HFFc6 (cell line): ENCODE measurements around the gene PRTFDC1. TPM values are rescaled to one million over a fixed set of nuclear protein-coding genes. Genes with fewer than 3 reads are reported as not detected.
A peak's percentile ranks its signal among the peaks of the same experiment; 100 is the strongest.

Experiments
- DNase-seq: peaks from one replicate; pipeline ENCODE4 v3.0.0-alpha.2; 2018
- H3K27ac Mint-ChIP-seq: 2 replicates; pipeline ENCODE4 v1.8.0; 2020; ENCODE audit warnings: mild to moderate bottlenecking, mixed read lengths
- H3K27me3 Mint-ChIP-seq: 2 replicates; pipeline ENCODE4 v1.8.0; 2021; ENCODE audit warnings: mild to moderate bottlenecking, moderate library complexity, mixed read lengths; ENCODE audit not compliant: insufficient read depth
- H3K36me3 Mint-ChIP-seq: 2 replicates; pipeline ENCODE4 v1.8.0; 2021; ENCODE audit warnings: low read depth, mixed read lengths
- H3K4me1 Mint-ChIP-seq: 2 replicates; pipeline ENCODE4 v1.8.0; 2020; ENCODE audit warnings: low read depth, mixed read lengths
- H3K4me3 Mint-ChIP-seq: 2 replicates; pipeline ENCODE4 v1.8.0; 2020; ENCODE audit warnings: mild to moderate bottlenecking, moderate library complexity, mixed read lengths
- H3K9me3 Mint-ChIP-seq: 2 replicates; pipeline ENCODE4 v1.8.0; 2020; ENCODE audit warnings: mild to moderate bottlenecking, mixed read lengths
- total RNA-seq, 6 experiments: library from RNA; stranded (reverse); fragmentation: NEBNext Ultra II Directional; extraction: Animal tissue kit (Norgen Biotek cat#: 25700); gene quantifications; 2 replicates in 1 of 6; 3 replicates in 5 of 6; pipeline ENCODE4 v1.2.3, GENCODE V29; 2021
- TF ChIP-seq, protein P1 (sequence below): fragments of 200-600 bp; sonication (generic); IDR thresholded peaks from 2 replicates; pipeline ENCODE4 v1.5.0; 2021; ENCODE audit warnings: antibody characterized with exemption, mild to moderate bottlenecking

Gene PRTFDC1
- total RNA-seq, 6 experiments from 2014 or later: 16.2 to 32.6 (median 29.0) TPM

DNA sequence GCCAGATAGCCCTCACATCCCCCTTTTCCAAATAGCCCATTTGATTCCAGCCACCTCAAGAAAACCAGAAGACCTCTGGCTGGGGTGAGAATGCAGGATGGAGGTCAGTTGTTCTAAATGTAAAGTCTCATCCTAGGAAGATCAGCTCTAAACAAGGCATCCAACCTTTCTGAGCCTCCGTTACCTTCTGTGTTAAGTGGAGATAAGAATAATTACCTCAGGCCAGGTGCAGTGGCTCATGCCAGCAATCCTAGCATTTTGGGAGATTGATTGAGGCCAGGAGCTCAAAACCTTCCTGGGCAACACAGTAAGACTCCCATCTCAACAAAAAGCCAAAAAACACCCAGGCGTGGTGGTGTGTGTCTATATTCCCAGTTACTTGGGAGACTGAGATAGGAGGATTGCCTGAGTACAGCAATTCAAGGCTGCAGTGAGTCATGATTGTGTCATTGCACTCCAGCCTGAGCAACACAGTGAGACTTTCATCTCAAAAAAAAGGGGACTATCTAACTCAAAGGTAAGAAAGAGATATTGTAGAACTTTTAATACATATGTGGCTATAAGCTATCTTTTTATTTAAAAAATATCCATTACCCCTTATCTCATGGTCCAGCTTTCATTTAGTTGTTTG, 43.5 kb downstream of the PRTFDC1 start:
- Mint-ChIP-seq H3K4me3 (no peak overlapping the region), H3K4me1 (peaks cover 43% of the 10 kb centered on the region), H3K9me3 (no peaks in the 10 kb centered on the region), H3K27ac (peak overlapping the region; percentile 79), H3K27me3 (no peaks in the 10 kb centered on the region), H3K36me3 (peaks cover 11% of the 10 kb centered on the region; the same call in 1 of the 2 replicates)
- TF ChIP-seq, protein P1, sequence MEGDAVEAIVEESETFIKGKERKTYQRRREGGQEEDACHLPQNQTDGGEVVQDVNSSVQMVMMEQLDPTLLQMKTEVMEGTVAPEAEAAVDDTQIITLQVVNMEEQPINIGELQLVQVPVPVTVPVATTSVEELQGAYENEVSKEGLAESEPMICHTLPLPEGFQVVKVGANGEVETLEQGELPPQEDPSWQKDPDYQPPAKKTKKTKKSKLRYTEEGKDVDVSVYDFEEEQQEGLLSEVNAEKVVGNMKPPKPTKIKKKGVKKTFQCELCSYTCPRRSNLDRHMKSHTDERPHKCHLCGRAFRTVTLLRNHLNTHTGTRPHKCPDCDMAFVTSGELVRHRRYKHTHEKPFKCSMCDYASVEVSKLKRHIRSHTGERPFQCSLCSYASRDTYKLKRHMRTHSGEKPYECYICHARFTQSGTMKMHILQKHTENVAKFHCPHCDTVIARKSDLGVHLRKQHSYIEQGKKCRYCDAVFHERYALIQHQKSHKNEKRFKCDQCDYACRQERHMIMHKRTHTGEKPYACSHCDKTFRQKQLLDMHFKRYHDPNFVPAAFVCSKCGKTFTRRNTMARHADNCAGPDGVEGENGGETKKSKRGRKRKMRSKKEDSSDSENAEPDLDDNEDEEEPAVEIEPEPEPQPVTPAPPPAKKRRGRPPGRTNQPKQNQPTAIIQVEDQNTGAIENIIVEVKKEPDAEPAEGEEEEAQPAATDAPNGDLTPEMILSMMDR: no peak
- peak; percentile 60 for DNase-seq

DNA sequence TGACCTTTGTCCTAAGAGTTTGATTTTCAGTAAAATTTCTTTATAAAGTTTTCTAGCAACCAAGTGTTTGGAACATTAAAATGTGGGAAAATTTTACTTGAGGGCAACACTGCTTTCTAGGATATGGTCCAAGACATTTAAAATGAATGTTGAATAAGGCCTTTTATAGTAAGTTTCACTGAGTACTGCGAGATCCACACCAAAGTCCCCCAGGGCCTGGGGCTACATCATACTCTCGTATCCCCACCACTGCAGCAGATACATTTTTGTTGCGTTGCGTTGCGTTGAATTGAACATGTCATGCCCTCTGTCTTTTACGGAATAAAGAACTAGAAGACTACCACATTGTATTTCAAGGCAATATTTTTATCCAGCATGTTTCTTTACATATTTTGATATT, 44.5 kb downstream of the PRTFDC1 start:
- H3K9me3 Mint-ChIP-seq: no peaks in the 10 kb centered on the region
- H3K4me1 Mint-ChIP-seq: peaks cover 43% of the 10 kb centered on the region
- no peak overlapping the region for H3K4me3 Mint-ChIP-seq
- 0 out of 2 replicates have a peak overlapping the region, but pooled peaks have one; percentile 79 for H3K27ac Mint-ChIP-seq
- DNase-seq: no peak
- TF ChIP-seq, protein P1: no peak
- peaks cover 11% of the 10 kb centered on the region; the same call in 1 of the 2 replicates for H3K36me3 Mint-ChIP-seq
- H3K27me3 Mint-ChIP-seq: no peaks in the 10 kb centered on the region

DNA sequence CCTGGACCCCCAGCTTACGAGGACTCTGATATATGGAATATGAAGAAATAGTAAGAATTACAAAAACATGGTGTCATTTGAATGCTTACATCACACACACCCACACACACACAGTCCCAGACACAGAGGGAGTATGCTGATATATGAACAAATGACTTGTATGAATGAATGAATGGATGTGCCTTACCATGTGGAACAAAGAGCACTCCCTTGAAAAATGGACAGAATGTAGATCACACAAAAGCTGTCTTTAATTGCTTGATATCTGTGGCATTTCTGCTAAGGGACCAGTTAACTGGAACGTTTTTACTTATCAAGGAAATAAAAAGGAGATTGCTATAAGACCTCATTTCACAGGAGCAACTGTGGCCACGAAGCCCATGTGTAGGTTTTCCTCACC, 46.0 kb downstream of the PRTFDC1 start:
- H3K4me3 Mint-ChIP-seq: no peak overlapping the region
- H3K9me3 Mint-ChIP-seq: no peaks in the 10 kb centered on the region
- peaks cover 48% of the 10 kb centered on the region for H3K4me1 Mint-ChIP-seq
- peaks cover 11% of the 10 kb centered on the region; the same call in 1 of the 2 replicates for H3K36me3 Mint-ChIP-seq
- no peak overlapping the region for H3K27ac Mint-ChIP-seq
- no peaks in the 10 kb centered on the region for H3K27me3 Mint-ChIP-seq
- no peak for DNase-seq
- TF ChIP-seq, protein P1: no peak

DNA sequence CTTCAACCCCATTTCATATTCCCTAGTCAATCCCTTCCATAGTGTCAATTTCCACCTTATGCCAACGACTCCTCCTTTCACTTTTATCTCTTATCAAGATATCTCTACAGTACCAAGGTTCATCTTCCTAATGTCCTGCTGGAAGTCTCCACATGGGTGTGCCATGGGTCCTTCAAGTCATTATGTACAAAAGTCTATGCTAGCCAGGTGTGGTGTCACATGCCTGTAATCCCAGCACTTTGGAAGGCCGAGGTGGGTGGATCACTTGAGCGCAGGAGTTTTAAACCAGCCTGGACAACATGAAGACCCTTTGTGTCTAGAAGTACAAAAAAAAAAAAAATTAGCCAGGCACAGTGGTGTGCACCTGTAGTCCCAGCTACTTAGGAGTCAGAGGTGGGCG, 47.6 kb downstream of the PRTFDC1 start:
- H3K9me3 Mint-ChIP-seq: no peaks in the 10 kb centered on the region
- no peaks in the 10 kb centered on the region for H3K27me3 Mint-ChIP-seq
- TF ChIP-seq, protein P1: no peak
- peaks cover 46% of the 10 kb centered on the region for H3K4me1 Mint-ChIP-seq
- no peak overlapping the region for H3K27ac Mint-ChIP-seq
- peaks cover 11% of the 10 kb centered on the region; the same call in 1 of the 2 replicates for H3K36me3 Mint-ChIP-seq
- DNase-seq: no peak
- no peak overlapping the region for H3K4me3 Mint-ChIP-seq

DNA sequence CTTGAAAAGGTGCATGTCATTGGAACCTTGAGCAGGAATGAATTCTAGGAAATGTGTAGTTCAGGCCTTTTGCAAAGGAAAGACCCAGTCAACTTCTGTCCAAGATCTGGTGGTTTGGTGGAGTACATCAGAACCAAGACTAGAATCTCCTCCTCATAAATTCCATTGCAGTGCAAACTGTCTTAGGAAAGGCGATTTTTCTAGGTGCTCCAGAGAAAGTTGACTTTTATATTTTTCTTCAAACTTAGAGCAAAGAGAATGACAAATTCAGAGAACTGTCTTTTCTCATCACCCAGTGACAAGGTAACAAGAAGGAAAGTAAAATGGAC, 50.0 kb downstream of the PRTFDC1 start:
- Mint-ChIP-seq H3K27ac (peak overlapping the region; percentile 92), H3K4me3 (peak overlapping the region; percentile 87; the same call in 1 of the 2 replicates), H3K36me3 (peaks cover 16% of the 10 kb centered on the region; the same call in 1 of the 2 replicates), H3K4me1 (peaks cover 47% of the 10 kb centered on the region), H3K27me3 (no peaks in the 10 kb centered on the region), H3K9me3 (no peaks in the 10 kb centered on the region)
- DNase-seq: no peak
- TF ChIP-seq, protein P1: no peak
